ENCODE data around the gene GRAP2. TPM values are rescaled to one million over a fixed set of nuclear protein-coding genes. Genes with fewer than 3 reads are reported as not detected.

GRAP2 gene
- total RNA-seq, 6 donors from 2014 or later, result 3.2 to 22.0 (median 7.2) TPM

DNA sequence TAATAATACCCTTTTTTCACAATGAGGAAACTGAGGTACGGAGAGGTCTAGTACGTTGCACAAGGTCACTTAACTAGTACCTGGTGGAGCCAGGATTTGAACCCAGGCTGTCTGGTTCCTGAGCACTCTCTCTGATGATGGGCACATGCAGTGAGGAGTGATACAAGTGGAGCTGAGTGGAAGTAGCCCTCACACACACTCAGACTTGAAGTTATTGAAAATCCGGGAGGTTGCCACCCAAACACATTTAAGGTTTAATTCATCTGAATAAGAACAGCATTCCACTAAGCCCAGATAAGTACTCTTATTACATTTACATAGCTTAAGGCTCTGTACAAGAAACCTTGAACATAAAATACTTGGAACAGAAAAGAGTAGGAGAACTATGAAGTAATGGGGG lies 4.8 kb downstream of the GRAP2 start:
- no peaks in the 10 kb centered on the region for H3K27me3 ChIP-seq
- no peak overlapping the region for H3K4me3 ChIP-seq
- WGBS, 2 donors, result 65 to 68% methylated on average over 3 of the region's 3 CpGs
- TF ChIP-seq EP300 (IDR thresholded peaks at IDR 0.05) (no peak), POLR2AphosphoS5 (IDR thresholded peaks at IDR 0.05) (no peak), POLR2A (IDR thresholded peaks at IDR 0.05) (no peak)
- TF ChIP-seq, protein P1, sequence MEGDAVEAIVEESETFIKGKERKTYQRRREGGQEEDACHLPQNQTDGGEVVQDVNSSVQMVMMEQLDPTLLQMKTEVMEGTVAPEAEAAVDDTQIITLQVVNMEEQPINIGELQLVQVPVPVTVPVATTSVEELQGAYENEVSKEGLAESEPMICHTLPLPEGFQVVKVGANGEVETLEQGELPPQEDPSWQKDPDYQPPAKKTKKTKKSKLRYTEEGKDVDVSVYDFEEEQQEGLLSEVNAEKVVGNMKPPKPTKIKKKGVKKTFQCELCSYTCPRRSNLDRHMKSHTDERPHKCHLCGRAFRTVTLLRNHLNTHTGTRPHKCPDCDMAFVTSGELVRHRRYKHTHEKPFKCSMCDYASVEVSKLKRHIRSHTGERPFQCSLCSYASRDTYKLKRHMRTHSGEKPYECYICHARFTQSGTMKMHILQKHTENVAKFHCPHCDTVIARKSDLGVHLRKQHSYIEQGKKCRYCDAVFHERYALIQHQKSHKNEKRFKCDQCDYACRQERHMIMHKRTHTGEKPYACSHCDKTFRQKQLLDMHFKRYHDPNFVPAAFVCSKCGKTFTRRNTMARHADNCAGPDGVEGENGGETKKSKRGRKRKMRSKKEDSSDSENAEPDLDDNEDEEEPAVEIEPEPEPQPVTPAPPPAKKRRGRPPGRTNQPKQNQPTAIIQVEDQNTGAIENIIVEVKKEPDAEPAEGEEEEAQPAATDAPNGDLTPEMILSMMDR (IDR thresholded peaks at IDR 0.05), result no peak
- DNase-seq (no peak), ATAC-seq (ENCODE audit: low FRiP score in 2 of 2) (no peak)
- no peak overlapping the region for H3K27ac ChIP-seq
- H3K36me3 ChIP-seq, result no peaks in the 10 kb centered on the region
- no peaks in the 10 kb centered on the region for H3K9me3 ChIP-seq
- H3K4me1 ChIP-seq, result no peaks in the 10 kb centered on the region

DNA sequence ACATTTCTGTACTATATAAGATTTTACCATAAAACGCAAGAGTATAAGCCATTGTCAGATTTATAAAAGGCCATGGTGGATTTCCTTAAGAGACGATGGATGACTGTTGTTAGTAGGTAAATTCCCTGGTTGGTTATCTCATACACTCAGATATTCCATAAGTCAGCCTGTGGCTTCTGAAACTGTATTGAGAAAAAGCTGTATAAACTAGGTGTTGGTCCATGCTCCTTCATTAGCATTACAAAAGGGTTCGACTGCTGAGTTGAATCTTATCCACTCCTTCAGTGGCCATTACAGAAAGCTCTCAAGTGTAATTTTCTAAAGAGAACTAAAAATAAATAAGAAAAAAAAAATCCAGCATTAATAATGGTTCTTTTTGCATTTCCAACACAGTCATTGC lies 5.3 kb downstream of the GRAP2 start:
- H3K27me3 ChIP-seq, result no peaks in the 10 kb centered on the region
- WGBS, 2 donors, result 58 to 61% methylated on average over 3 of the region's 3 CpGs
- no peaks in the 10 kb centered on the region for H3K4me1 ChIP-seq
- TF ChIP-seq, protein P1 (IDR thresholded peaks at IDR 0.05), result no peak
- TF ChIP-seq POLR2AphosphoS5 (IDR thresholded peaks at IDR 0.05), result no peak
- TF ChIP-seq POLR2A (IDR thresholded peaks at IDR 0.05), result no peak
- TF ChIP-seq EP300 (IDR thresholded peaks at IDR 0.05), result no peak
- no peak overlapping the region for H3K4me3 ChIP-seq
- no peaks in the 10 kb centered on the region for H3K36me3 ChIP-seq
- DNase-seq (no peak), ATAC-seq (ENCODE audit: low FRiP score in 2 of 2) (no peak)
- H3K9me3 ChIP-seq, result no peaks in the 10 kb centered on the region
- no peak overlapping the region for H3K27ac ChIP-seq

DNA sequence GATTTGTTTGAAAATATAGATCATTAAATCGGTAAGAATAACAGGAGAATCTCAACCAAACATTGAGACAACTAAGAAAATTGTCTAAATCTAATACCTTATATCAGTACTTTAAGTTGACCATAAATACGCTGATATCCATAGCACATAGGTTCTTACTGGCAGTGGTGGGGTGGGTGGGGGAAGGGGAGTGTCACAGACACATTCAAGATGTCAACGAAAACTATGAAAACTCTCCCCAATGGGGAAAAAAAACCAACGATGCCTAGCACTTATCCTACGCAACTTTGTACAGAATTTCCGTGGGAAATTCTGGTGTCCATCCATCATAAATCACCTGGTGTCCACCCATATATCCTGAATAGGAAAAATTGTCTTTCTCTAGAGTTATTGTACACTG lies 6.2 kb downstream of the GRAP2 start:
- no peak for ATAC-seq (ENCODE audit: low FRiP score in 2 of 2)
- WGBS, 2 donors, result 73 to 84% methylated on average over 6 of the region's 6 CpGs

DNA sequence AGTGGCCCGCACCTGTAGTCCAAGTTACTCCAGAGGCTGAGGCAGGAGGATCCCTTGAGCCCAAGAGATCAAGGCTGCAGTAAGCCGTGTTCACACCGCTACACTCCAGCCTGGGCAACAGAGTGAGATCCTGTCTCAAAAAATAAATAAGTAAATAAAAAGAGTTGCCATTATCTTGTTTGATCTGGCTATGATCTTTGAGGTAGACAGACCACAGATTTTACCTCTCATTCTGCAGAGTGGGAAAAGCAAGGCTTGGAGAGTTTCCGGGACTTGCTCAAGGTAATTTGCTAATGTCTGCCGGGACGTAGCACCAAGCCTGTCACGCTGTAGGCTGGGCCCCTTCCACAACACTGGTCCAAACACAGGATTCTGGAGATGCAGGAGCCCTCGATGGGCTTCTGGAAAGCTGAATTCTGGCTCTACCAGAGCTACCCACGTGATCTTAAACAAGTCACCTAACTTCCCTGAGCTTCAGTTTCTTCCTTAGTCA lies 6.8 kb downstream of the GRAP2 start:
- Histone ChIP-seq H3K9me3 (no peaks in the 10 kb centered on the region), H3K36me3 (no peaks in the 10 kb centered on the region), H3K4me3 (no peak overlapping the region), H3K27ac (peak overlapping the region in 1 of 4 donors; percentile 32), H3K4me1 (no peaks in the 10 kb centered on the region), H3K27me3 (no peaks in the 10 kb centered on the region)
- DNase-seq (no peak), ATAC-seq (ENCODE audit: low FRiP score in 2 of 2) (no peak)
- no peak for TF ChIP-seq EP300 (IDR thresholded peaks at IDR 0.05)
- TF ChIP-seq, protein P1 (IDR thresholded peaks at IDR 0.05), result no peak
- no peak for TF ChIP-seq POLR2AphosphoS5 (IDR thresholded peaks at IDR 0.05)
- no peak for TF ChIP-seq POLR2A (IDR thresholded peaks at IDR 0.05)
- WGBS, 2 donors, result 89 to 94% methylated on average over 9 of the region's 9 CpGs

More for the DNA sequence above, 6.2 kb downstream of the GRAP2 start:
- Histone ChIP-seq H3K9me3 (no peaks in the 10 kb centered on the region), H3K27ac (peak overlapping the region in 1 of 4 donors; percentile 32), H3K36me3 (no peaks in the 10 kb centered on the region), H3K27me3 (no peaks in the 10 kb centered on the region), H3K4me3 (no peak overlapping the region), H3K4me1 (no peaks in the 10 kb centered on the region)
- TF ChIP-seq, protein P1 (IDR thresholded peaks at IDR 0.05), result no peak
- no peak for TF ChIP-seq POLR2AphosphoS5 (IDR thresholded peaks at IDR 0.05)
- no peak for TF ChIP-seq POLR2A (IDR thresholded peaks at IDR 0.05)
- TF ChIP-seq EP300 (IDR thresholded peaks at IDR 0.05), result no peak
- DNase-seq, result no peak

DNA sequence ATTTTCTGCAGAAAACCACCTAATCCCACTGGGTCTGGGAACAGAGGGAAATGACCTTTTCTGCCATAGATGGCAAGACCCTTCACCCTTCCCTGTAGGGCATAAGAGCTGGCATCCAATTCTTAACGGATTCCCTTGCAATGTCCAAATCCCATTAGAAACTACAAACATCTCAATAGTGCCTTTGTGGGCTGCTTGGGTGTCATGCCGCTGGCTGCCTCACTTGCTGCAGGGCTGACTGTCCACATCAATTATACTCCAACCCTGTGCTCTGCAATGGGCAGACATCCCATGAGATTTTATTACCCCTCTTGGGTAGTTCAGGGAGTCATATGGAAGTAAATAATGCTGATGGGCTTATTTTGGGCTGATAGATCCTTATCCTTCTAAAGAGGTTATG lies 7.3 kb downstream of the GRAP2 start:
- no peak for ATAC-seq (ENCODE audit: low FRiP score in 2 of 2)
- WGBS, 2 donors, result 67 to 84% methylated on average over 2 of the region's 2 CpGs
- Histone ChIP-seq H3K27ac (no peak overlapping the region), H3K4me3 (no peak overlapping the region), H3K27me3 (no peaks in the 10 kb centered on the region), H3K4me1 (no peaks in the 10 kb centered on the region), H3K9me3 (no peaks in the 10 kb centered on the region), H3K36me3 (no peaks in the 10 kb centered on the region)
- no peak for DNase-seq
- no peak for TF ChIP-seq EP300 (IDR thresholded peaks at IDR 0.05)
- TF ChIP-seq POLR2AphosphoS5 (IDR thresholded peaks at IDR 0.05), result no peak
- TF ChIP-seq, protein P1 (IDR thresholded peaks at IDR 0.05), result no peak
- no peak for TF ChIP-seq POLR2A (IDR thresholded peaks at IDR 0.05)
